Measurements from ENCODE around the gene PARD3B. TPM values are rescaled to one million over a fixed set of nuclear protein-coding genes. Genes with fewer than 3 reads are reported as not detected.

The PARD3B gene
- total and polyA plus RNA-seq, 2 of the 8 experiments (the other 6 are each of a cell fraction or from before 2014, with no cell fraction given), result 1.2 to 5.7 TPM

DNA sequence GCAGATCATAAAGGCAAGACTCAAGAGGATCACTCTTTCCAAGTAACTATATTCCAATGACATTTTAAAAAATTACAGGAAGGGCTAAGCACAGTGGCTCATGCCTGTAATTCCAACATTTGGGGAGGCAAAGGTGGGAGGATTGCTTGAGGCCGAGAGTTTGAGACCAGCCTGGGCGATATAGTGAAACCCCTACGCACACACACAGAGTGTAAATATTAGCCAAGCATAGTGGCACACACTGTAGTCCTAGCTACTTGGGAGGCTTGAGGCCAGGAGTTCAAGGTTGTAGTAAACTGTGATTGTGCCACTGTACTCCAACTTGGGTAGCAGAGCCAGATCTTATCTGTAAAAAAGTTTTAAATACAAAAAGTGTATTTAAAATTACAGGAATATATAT is 686.8 kb downstream of the PARD3B start:
- H2BK120ac ChIP-seq (replicated peaks; ENCODE audit: low read depth, low read length), result no peak overlapping the region
- DNase-seq (ENCODE audit: low read depth in 1 of 2, low spot score in 2 of 2), result no peak
- H3K79me1 ChIP-seq (ENCODE audit: low read depth, low read length), result no peaks in the 10 kb centered on the region
- CTCF ChIA-PET (ENCODE audit: partially characterized antibody), result interaction anchor here (1.7 kb wide), 1 partner anchor 444 kb away, joined by 6 read pairs; no protein-coding TSS in a partner anchor
- FAIRE-seq, result no peak
- H3K4me3 ChIP-seq (ENCODE audit: extremely low read depth in 1 of 4, insufficient read depth in 2 of 4, low read depth in 3 of 4, low read length in 4 of 4), result no peak overlapping the region
- H3K14ac ChIP-seq (ENCODE audit: insufficient read length), result no peak overlapping the region
- H2AFZ ChIP-seq (ENCODE audit: low read length), result no peak overlapping the region
- no peak overlapping the region for H3K56ac ChIP-seq (replicated peaks; ENCODE audit: insufficient read length, low read depth, low read length)
- no peak overlapping the region for H3K18ac ChIP-seq (ENCODE audit: extremely low read depth, low read length)
- no peaks in the 10 kb centered on the region for H3K79me2 ChIP-seq (ENCODE audit: control insufficient read depth in 1 of 2, insufficient read depth in 2 of 2, low read length in 2 of 2)
- H3K27me3 ChIP-seq (replicated peaks in 1 of 4; ENCODE audit: control insufficient read depth in 3 of 4, extremely low read depth in 1 of 4, insufficient read depth in 3 of 4, low read length in 3 of 4), result no peaks in the 10 kb centered on the region
- no peak overlapping the region for H3K4ac ChIP-seq (replicated peaks; ENCODE audit: insufficient read length, low read depth, low read length)
- TF ChIP-seq RFX5 (IDR thresholded peaks at IDR 0.05; ENCODE audit: borderline replicate concordance, low read depth, low read length) (no peak), POLR2AphosphoS5 (IDR thresholded peaks at IDR 0.05; ENCODE audit: low read depth, low read length) (no peak), TAF1 (IDR thresholded peaks at IDR 0.05; ENCODE audit: low read depth, low read length) (no peak)
- no peak overlapping the region for H2BK15ac ChIP-seq (ENCODE audit: low read length)
- H4K20me1 ChIP-seq (replicated peaks in 1 of 2; ENCODE audit: control insufficient read depth in 1 of 2, insufficient read depth in 2 of 2, low read length in 2 of 2), result no peaks in the 10 kb centered on the region
- POLR2A ChIA-PET (ENCODE audit: partially characterized antibody), result no interaction called here
- H3K9ac ChIP-seq (replicated peaks in 1 of 4; ENCODE audit: extremely low read depth in 1 of 4, low read depth in 3 of 4, low read length in 3 of 4), result no peak overlapping the region
- H3K23ac ChIP-seq (ENCODE audit: insufficient read length), result no peak overlapping the region
- no peaks in the 10 kb centered on the region; the same call in 1 of the 2 replicates for H3K23me2 ChIP-seq (ENCODE audit: low read depth, low read length)
- no peak overlapping the region for H2AK5ac ChIP-seq (ENCODE audit: low read depth, low read length)
- no peak overlapping the region for H3K27ac ChIP-seq (ENCODE audit: low read depth, low read length)
- H4K8ac ChIP-seq (ENCODE audit: extremely low read depth, insufficient read depth, low read length), result no peak overlapping the region
- H2BK5ac ChIP-seq (ENCODE audit: low read depth, low read length), result no peak overlapping the region
- H2BK12ac ChIP-seq (ENCODE audit: low read depth, low read length), result no peak overlapping the region
- H3K9me3 ChIP-seq (ENCODE audit: insufficient read depth in 2 of 2, low read depth in 1 of 2, low read length in 1 of 2), result no peaks in the 10 kb centered on the region
- no peak overlapping the region for H3K4me2 ChIP-seq (ENCODE audit: insufficient read depth in 1 of 2, low read depth in 2 of 2, low read length in 2 of 2)
- H2BK20ac ChIP-seq (ENCODE audit: low read length), result no peak overlapping the region
- WGBS, 2 experiments (ENCODE audit: extremely low coverage in 1 of 2, insufficient coverage in 1 of 2, insufficient read length in 1 of 2, insufficient replicate concordance in 2 of 2, low coverage in 1 of 2, low lambda C conversion rate in 2 of 2, missing lambda C conversion rate in 1 of 2), result 88% methylated on average over 3 of the region's 3 CpGs; no CpG with 5 or more reads in 1 of the 2 experiments
- H4K5ac ChIP-seq (ENCODE audit: insufficient read length, low read depth, low read length), result no peak overlapping the region
- no peaks in the 10 kb centered on the region for H3K36me3 ChIP-seq (ENCODE audit: control insufficient read depth in 2 of 4, insufficient read depth in 4 of 4, low read length in 3 of 4)
- H3K4me1 ChIP-seq (replicated peaks in 1 of 4; ENCODE audit: control insufficient read depth in 3 of 4, insufficient read depth in 4 of 4, low read length in 3 of 4), result no peaks in the 10 kb centered on the region
- H4K91ac ChIP-seq (replicated peaks; ENCODE audit: insufficient read length, low read length), result no peak overlapping the region

All from H1 (cell line).